Glutamatergic neuron (in vitro differentiated cells): ENCODE data around the gene TRIO. TPM values are rescaled to one million over a fixed set of nuclear protein-coding genes. Genes with fewer than 3 reads are reported as not detected.
"Not testable (repeated sequence)": the region's sequence is repeated elsewhere in the genome, so short reads cannot be mapped to it uniquely, and the experiment has no call there.

Experiments used
- DNase-seq: peaks from one replicate; pipeline ENCODE4 v3.0.0; 2022
- H3K27ac Mint-ChIP-seq: one replicate; pipeline ENCODE4 v1.8.0; 2020; ENCODE audit warnings: mild to moderate bottlenecking, mixed read lengths, inconsistent platforms; ENCODE audit not compliant: unreplicated experiment
- H3K27me3 Mint-ChIP-seq: one replicate; pipeline ENCODE4 v1.8.0; 2020; ENCODE audit warnings: mild to moderate bottlenecking, moderate library complexity, mixed read lengths, inconsistent platforms; ENCODE audit not compliant: unreplicated experiment
- H3K36me3 Mint-ChIP-seq: one replicate; pipeline ENCODE4 v1.8.0; 2020; ENCODE audit warnings: mild to moderate bottlenecking, mixed read lengths, inconsistent platforms; ENCODE audit not compliant: unreplicated experiment
- H3K4me1 Mint-ChIP-seq: one replicate; pipeline ENCODE4 v1.8.0; 2020; ENCODE audit warnings: mild to moderate bottlenecking, low read depth, mixed read lengths, inconsistent platforms; ENCODE audit not compliant: unreplicated experiment
- H3K4me3 Mint-ChIP-seq: one replicate; pipeline ENCODE4 v1.8.0; 2020; ENCODE audit warnings: mild to moderate bottlenecking, mixed read lengths, inconsistent platforms; ENCODE audit not compliant: unreplicated experiment
- H3K9me3 Mint-ChIP-seq: one replicate; pipeline ENCODE4 v1.8.0; 2020; ENCODE audit warnings: mild to moderate bottlenecking, moderate library complexity, mixed read lengths, inconsistent platforms; ENCODE audit not compliant: unreplicated experiment
- CTCF ChIP-seq: fragments of 200-600 bp; sonication (generic); IDR thresholded peaks from one replicate; pipeline ENCODE4 v1.5.0; 2021; ENCODE audit not compliant: partially characterized antibody, unreplicated experiment
- total RNA-seq: library from RNA; stranded (reverse); fragmentation: NEBNext Ultra II Directional; extraction: Animal tissue kit (Norgen Biotek cat#: 25700); gene quantifications from one replicate; pipeline ENCODE4 v1.2.1, GENCODE V29; 2021; ENCODE audit not compliant: unreplicated experiment

The TRIO gene
- total RNA-seq, 1 donor from 2014 or later, result 281 TPM

- H3K9me3 Mint-ChIP-seq, result peaks cover 6% of the 10 kb centered on the region
- H3K27me3 Mint-ChIP-seq, result no peaks in the 10 kb centered on the region
- TF ChIP-seq CTCF, result no peak
- no peak overlapping the region for H3K4me3 Mint-ChIP-seq
- DNase-seq, result no peak
- H3K36me3 Mint-ChIP-seq, result no peaks in the 10 kb centered on the region
- no peak overlapping the region for H3K27ac Mint-ChIP-seq
- H3K4me1 Mint-ChIP-seq, result peaks cover 43% of the 10 kb centered on the region
These were observed 61.0 kb downstream of the TRIO start for GRCh38 chr5:14204011-14204670.

GRCh38 chr5:14204785-14205321 is 61.7 kb downstream of the TRIO start:
- Mint-ChIP-seq H3K4me1 (peaks cover 44% of the 10 kb centered on the region), H3K27me3 (peaks cover 2% of the 10 kb centered on the region), H3K4me3 (no peak overlapping the region), H3K36me3 (no peaks in the 10 kb centered on the region), H3K9me3 (peaks cover 7% of the 10 kb centered on the region), H3K27ac (peak overlapping the region; percentile 14)
- no peak for DNase-seq
- TF ChIP-seq CTCF, result no peak

- TF ChIP-seq CTCF, result no peak
- DNase-seq, result no peak
- Mint-ChIP-seq H3K36me3 (no peaks in the 10 kb centered on the region), H3K27ac (no peak overlapping the region), H3K9me3 (peaks cover 5% of the 10 kb centered on the region), H3K4me3 (no peak overlapping the region), H3K4me1 (peaks cover 48% of the 10 kb centered on the region), H3K27me3 (peaks cover 2% of the 10 kb centered on the region)
These were observed 63.0 kb downstream of the TRIO start for GRCh38 chr5:14206028-14206725.

GRCh38 chr5:14207428-14207827 is 64.3 kb downstream of the TRIO start:
- H3K27ac Mint-ChIP-seq, H3K4me3 Mint-ChIP-seq, H3K9me3 Mint-ChIP-seq, H3K27me3 Mint-ChIP-seq, H3K36me3 Mint-ChIP-seq, DNase-seq: not testable (repeated sequence)
- peaks cover 42% of the 10 kb centered on the region for H3K4me1 Mint-ChIP-seq

- no peak overlapping the region for H3K4me3 Mint-ChIP-seq
- no peak overlapping the region for H3K27ac Mint-ChIP-seq
- peaks cover 5% of the 10 kb centered on the region for H3K9me3 Mint-ChIP-seq
- no peaks in the 10 kb centered on the region for H3K36me3 Mint-ChIP-seq
- TF ChIP-seq CTCF, result no peak
- peaks cover 40% of the 10 kb centered on the region for H3K4me1 Mint-ChIP-seq
- DNase-seq, result no peak
- peaks cover 2% of the 10 kb centered on the region for H3K27me3 Mint-ChIP-seq
These were observed 65.2 kb downstream of the TRIO start for GRCh38 chr5:14208071-14209021.
